ENCODE data around the gene XPO6.

The XPO6 gene

GRCh38 chr16:28062847-28063521, 148.8 kb downstream of the XPO6 start:
- no peak for DNase-seq (ENCODE audit: low spot score)

DNA sequence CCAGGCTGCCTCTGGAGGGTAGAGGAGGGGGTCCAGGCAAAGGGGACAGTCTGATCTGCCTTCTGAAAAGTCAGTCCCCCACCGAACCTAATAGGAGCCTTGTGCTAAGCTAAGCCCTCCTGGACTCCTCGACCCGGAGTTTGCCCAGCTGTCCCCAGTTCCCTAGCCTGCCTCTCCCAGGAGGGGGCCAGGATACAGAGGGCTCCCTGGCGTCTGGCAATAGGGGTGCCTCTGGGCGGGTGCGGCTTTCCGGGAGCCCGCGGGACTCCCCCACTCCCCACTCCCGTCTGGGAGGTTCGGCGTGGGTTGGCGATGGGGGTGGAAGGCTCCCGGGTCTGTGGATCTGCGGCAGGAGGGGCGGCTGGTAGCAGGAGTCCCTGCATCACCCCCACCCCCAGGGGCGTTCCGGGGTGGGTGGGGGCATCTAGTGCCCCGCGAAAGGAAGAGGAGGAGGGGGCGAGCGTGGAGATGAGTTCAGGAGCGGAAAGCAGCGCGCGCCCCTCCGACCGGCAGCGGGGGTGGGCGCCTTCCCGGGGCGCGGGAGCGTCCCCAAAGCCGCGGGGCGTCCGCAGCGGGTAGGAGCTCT, 149.4 kb downstream of the XPO6 start:
- DNase-seq (ENCODE audit: low spot score): no peak

- DNase-seq (ENCODE audit: low spot score): no peak
These were observed 150.2 kb downstream of the XPO6 start for GRCh38 chr16:28061352-28062101.

DNA sequence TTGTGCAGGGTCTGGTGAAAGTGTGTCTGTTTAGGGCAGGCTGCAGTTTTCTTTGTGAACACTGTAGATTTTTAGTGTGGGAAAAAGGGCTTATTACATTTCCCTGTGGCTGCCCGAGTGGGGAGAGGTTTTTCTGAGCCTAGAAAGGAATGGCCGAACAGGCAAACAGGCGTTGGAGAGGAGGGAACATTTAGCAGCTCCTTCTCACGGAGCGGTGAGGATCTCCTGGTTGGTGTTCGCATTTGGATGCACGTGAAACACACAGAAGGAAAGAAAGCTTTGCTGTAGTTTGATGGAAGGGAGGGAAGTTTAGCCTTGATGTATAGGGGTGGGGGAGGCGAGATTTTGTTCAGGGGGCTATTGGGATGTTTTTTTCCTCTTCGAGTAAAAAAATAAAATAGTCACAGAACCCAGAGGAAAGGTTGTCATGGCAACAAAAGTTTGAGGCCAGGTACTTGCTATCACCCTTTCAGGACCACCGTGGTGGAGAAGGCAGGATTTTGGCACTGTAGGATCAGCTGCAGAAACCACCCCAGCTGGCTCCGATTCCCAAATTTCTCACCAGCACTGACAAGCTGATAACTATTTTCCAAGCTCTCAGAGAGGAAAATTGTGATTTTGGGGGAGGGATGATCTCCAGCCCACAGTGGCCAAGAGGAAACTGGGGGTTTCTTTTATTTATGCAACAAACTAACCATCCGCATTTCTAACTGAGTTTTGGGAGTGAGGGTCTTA, 151.8 kb downstream of the XPO6 start:
- no peak for DNase-seq (ENCODE audit: low spot score)

DNA sequence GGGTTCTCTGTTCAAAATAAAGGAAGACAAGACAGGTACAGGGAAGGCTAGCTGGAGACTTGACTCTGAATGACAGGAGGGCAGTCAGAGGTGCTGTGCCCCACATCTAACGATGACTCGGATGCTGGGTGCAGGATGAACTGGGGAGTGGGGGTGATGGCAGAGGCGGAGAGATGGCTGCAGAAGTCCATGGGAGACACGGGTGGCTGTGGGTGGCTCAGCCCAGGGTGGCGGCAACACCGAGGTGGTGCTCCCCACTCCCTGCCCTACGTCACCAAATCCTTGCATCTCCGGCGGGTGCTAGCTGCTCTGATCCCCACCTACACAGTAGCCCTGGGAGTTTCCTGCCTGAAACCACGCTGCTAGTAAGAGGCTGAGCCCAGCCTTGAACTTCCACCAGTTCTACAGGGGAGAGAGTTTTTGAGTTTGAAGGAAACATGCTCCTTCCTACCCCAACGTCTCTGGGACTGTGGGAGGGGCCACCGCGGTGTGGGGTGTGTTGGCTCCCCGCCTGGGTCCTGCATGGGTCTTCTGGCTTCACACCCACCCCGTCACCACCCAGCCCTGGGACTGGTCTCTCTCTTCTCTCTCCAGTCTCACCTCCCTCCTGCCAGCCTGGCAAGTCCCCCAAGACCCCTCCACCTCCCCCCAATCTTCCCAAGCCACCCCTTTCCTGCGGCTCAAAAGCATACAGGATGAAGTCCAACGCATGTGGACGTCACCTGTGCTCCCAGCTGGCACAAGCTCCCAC, 152.8 kb downstream of the XPO6 start:
- DNase-seq (ENCODE audit: low spot score): no peak

- no peak for DNase-seq (ENCODE audit: low spot score)
These were observed 153.8 kb downstream of the XPO6 start for GRCh38 chr16:28057949-28058348.

DNA sequence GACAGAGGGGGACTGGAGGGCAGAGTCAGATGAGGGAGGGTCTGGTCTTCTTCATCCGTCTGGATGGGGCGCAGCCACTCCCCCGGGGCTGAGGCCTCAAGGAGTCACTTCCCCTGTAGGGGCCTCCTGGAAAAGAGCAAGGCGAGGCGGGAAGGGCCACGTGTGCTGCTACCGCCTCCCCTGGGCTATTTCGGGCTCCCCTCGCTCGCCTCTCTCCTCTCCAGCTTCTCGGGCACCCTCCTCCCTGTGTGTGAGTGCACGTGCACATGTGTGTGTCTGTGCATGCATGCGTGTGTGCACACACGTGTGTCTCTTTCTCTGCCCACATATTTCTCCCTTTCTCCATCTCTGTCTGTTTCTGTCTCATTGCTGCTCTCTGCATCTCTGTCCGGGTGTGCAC, 158.3 kb downstream of the XPO6 start:
- no peak for DNase-seq (ENCODE audit: low spot score)

- no peak for DNase-seq (ENCODE audit: low spot score)
These were observed 159.3 kb downstream of the XPO6 start for GRCh38 chr16:28052274-28053128.

GRCh38 chr16:28051486-28051885, 160.3 kb downstream of the XPO6 start:
- DNase-seq (ENCODE audit: low spot score): no peak

Data from hematopoietic multipotent progenitor cell treated with erythropoietin and hydrocortisone succinate and interleukin-3 and kit ligand, for 17 days (in vitro differentiated cells).